NCI-H2196 treated with DMSO at 0.1 percent for 48 hours (cell line): ENCODE measurements around the gene MTRFR.
A peak's percentile ranks its signal among the peaks of the same experiment; 100 is the strongest.
"Not testable (repeated sequence)": the region's sequence is repeated elsewhere in the genome, so short reads cannot be mapped to it uniquely, and the experiment has no call there.

Experiments
- DNase-seq: peaks from one replicate; lab custom pipeline; 2025; ENCODE audit not compliant: unreplicated experiment; lab: John Stamatoyannopoulos, UW

Gene MTRFR

DNA sequence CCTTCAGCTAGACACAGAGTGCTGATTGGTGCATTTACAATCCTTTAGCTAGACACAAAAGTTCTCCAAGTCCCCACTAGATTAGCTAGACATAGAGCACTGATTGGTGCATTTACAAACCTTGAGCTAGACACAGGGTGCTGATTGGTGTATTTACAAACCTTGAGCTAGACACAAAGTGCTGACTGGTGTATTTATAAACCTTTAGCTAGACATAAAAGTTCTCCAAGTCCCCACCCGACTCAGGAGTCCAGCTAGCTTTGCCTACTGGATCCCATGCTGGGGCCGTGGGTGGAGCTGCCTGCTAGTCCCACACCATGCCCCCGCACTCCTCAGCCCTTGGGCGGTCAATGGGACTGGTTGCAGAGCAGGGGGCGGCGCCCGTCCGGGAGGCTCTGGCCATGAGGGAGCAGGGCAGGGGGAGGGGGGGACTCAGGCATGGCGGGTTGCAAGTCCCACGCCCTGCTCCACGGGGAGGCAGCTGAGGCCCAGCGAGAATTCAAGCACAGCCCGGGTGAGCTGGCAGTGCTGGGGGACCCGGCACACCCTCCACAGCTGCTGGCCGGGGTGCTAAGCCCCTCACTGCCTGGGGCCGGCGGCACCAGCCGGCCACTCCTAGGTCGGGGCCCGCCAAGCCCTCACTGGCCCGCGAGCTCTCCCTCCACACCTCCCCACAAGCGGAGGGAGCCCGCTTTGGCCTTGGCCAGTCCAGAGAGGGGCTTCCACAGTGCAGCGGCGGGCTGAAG lies 15.9 kb downstream of the MTRFR start:
- not testable (repeated sequence) for DNase-seq

DNA sequence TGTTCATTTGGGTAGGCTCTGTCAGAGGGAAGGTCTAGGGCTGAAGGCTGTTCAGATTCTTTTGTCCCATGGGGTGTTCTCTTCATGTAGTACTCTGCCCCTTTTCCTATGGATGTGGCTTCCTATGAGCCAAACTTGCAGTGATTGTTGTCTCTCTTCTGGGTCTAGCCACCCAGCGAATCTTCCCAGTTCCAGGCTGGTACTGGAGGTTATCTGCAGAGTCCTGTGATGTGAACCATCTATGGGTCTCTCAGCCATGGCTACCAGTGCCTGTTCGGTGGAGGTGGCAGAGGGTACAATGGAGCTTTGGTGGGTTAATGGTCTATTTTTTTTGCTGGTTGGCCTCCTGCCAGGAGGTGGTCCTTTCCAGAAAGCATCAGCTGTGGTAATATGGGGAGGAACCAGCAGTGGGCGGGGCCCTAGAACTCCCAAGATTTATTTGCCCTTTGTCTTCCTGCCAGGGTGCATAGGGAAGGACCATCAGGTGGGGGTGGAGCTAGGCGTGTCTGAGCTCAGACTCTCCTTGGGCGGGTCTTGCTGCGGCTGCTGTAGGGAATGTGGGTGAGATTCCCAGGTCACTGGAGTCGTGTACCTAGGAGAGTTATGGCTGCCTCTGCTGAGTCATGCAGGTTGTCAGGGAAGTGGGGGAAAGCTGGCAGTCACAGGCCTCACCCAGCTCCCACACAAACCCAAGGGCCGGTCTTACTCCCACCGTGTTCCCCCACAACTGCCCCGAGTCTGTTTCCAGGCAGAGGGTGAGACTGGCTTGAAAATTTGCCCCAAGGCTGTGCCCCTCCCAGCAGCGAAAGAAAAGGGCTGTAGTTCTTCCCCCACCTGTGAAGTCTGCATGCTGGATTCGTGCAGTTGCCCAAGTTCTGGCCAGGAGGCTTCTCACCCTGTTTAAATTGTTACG lies 17.5 kb downstream of the MTRFR start:
- no peak for DNase-seq

DNA sequence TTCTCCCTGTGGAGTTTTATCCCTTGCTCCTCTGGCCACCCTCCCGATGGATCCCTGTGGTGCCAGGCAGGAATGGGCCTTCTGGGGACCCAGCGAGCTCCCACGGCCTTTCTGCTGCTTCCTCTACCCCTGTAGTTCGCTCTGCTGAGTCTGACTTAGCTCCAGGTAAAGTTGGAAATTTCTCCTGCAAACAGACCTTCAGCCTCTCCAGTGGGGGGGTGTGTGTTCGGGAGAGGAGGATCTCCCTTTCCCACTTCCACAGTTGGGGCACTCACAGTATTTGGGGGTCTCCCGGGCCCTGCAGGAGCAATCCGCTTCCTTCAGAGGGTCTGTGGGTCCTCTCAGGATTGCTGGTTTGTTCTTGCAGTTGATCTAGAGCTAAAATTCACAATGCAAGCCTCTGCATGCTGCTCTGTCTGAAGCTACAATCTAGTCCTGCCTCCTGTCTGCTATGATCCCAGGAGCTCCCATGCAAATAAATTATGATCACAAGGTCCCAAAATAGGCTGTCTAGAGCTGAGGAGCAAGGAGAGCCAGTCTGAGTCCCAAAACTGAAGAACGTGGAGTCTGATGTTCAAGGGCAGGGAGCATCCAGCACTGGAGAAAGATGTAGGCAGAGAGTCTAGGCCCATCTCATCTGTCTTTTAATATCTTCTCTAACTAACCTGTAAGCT lies 18.3 kb downstream of the MTRFR start:
- no peak for DNase-seq

DNA sequence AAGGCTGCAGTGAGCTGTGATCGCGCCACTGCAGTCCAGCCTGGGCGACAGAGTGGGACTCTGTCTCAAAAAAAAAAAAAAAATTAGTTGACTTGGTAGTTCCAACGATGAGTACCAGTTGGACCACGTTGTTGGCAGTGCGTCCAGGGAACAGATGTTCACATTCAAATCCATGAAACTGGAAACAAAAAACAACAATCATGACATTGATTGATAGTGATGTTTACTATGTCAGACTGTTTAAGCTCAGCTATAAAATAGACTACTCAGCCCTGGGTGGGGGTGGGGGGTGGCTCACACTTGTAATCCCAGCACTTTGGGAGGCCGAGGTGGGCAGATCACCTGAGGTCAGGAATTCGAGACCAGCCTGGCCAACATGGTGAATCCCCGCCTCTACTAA lies 19.1 kb downstream of the MTRFR start:
- not testable (repeated sequence) for DNase-seq

DNA sequence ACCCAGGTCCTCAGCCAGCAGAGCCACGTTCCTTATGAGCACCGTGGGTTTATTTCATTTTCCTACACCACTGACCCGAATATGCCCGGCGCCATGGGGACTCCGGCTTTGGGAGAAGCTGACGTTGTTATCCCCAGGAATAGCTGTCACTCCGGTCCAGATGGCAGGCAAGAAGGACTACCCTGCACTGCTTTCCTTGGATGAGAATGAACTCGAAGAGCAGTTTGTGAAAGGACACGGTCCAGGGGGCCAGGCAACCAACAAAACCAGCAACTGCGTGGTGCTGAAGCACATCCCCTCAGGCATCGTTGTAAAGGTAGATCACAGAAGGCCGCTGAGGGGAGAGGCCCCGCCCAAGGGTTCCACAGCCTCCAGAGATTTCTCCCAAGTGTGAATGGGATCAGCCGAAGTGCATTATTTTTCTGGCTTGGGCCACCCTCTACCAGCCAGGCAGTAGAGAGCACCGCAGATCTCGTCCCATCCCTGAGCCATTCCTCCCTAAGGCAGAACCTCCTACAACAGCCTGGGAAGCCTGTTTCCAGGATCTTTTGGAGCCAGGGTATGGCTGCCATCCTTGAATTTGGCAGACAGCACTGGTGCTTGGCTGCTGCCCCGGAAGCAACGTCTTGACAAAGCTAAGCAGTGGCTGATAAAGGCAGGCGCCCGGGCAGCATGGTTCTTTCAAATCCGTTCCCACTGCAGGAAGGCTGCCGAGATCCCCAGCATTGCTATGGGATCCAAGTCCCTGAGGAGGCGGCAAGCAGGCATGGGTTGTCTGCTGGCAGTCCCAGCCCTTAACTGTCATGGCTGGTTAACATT lies 20.6 kb downstream of the MTRFR start:
- DNase-seq, result no peak

DNA sequence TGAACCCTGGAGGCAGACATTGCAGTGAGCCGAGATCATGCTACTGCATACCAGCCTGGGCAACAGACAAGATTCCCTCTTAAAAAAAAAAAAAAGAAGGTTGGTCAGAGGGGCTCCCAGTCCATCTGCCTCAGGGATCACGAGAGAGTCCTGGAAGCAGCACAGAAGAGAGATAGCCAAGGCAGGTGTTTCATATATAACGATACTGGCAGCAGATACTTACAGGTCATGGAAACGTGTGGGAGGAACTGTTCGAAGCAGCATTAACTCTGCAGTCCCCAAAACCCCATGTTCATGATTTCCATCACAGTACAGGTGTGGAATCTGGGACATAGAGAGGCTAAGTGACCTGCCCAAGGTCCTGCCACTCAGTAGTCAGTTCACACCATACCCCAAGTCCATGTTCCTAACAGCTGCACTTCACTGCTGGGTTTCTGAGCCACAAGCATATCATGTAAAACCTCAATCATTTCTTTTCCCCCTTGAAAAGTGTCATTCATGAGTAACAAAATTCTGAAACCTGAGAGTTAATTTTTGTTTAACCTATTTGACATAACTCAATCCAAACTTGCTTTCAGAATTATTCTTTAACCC lies 21.7 kb downstream of the MTRFR start:
- no peak for DNase-seq

DNA sequence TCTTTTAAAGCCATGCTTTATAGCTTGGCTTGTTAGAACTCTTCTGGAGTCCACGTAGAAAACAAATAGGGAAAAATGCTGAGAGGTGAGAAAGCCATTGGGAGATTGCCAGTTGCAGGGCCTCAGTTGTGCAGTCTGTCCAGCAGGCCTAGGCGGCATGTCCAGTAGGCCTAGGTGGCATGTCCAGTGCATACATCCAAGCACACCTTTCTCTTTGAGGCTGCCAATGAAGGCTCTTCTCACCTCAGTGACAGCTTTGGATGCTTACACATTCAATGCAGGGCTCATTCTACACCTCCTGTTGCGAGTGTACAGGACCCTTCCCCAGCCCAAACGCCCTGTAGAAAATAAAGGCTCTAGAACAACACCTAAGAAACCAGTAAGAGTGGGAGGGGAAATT lies 25.4 kb downstream of the MTRFR start:
- DNase-seq, result no peak

DNA sequence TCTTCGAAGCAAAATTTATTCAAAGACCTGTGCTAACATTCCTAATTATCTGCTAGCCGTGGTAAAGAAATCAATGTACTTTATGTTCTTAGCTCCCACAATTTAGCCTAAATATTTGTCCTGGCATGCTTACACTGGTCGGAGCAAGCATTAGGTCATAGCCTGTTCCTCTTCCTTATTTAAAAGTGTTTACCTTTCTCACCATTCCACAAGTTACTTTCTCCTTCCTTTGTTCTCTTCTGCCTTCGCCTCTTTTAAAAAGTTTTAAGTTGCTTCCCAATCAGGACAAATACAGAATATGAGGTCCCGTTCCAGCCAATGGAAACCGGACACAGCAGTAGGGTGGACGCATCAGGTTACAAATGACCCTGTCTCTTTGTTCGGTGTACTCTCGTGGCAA lies 26.8 kb downstream of the MTRFR start:
- DNase-seq, result no peak

DNA sequence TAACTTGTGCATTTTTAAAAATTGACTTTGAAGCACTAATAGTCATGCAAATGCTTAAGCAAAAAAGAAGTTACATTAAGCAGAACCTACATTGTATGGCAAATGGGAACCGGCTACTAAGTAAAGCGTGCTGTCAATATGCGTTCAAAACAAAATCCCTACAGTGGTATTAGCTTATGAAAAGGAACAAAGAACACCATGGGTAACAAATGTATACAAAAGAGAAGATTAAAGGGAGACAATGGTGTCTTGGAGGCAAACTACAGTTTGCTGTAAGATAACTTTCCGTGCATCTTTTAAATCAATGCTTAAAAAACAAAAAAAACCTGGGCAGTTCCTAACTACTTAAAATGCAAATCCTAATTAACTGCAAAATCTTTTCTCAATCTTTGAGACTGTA lies 28.0 kb downstream of the MTRFR start:
- no peak for DNase-seq

DNA sequence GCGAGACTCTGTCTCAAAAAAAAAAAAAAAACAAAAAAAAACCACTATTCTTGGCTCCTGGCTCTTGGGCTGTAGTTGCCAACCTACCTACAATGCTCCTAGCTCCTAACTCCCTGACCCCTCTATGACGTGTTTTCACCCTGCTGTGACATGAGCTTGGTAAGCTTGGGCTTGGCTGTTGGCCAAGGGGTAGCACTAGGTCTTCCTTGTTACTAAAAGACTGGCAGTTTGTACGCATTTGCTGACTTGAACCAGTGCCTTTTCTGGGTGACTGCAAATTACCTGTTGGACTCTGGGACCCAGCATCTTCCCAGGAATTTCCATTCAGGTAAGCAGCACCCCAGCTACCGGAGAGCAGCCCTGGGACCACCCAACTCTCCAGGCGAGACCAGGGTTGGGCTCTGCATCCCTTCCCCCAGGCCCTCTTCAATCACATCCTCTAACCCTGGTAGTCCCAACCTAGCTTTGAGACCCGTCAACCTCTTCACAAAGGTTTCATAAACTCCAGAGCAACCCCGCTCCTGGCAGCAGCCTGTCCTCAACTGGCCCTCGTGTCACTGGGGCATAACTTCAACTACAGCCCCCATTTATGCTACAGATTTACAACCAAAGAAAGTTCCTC lies 30.1 kb downstream of the MTRFR start:
- DNase-seq, result no peak

DNA sequence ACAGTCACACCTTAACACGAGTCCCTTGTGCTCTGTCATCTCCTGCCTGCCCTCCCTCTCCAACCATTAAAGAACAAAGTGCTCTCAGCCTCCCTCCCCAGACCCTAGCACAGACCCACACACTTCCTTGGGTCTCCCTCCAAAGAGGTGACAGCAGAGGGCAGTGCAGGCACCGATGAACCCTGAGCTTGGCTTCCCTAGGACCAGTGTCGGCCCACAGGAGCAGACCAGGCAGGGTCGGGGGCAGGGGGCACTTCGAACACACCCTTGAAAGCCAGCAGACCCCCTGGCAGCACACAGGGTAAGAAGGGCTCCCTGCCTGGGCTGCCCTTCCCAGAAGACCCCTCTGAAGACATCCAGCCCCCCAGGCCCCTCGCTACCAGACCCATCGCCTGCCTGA lies 31.4 kb downstream of the MTRFR start:
- DNase-seq, result no peak

DNA sequence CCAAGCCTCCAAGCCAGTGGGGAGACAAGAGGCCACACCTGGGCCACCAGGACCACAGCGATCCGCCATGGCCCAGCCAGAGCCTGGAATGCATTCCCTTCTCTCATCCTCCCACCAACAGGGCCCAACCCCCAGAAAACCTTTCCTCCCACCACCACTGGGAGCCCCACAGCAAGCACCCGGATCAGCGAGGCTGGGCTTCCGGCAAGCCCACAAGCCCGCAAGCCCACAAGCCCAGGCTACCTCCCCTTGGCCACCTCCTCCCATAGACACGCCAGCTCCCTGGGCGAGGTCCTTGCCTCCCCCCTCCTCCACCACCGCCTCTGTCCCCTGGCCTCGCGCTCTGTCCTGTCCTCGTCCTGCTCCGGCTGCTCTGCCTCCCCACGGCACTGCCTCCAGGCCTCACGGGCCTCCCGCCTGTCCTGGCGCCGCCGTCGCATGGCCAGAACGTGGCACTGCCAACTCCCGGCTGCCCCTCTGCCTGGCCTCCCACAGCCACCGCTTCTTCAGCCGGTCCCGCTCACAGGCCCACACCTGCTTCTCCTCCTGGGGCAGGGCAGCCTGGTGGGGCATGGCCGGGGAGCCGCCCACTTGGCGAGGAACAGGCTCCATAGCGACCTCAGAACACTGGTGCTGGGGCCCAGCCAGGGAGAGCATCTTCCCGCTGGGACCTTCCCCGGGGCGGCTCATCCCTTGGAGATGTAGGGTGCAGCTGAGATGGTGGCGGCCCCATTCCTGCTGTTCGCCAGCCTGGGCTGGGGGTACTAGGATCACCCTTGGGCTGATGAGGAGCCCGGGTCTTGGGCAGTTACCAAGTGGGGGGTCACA lies 32.8 kb downstream of the MTRFR start:
- DNase-seq, result no peak

DNA sequence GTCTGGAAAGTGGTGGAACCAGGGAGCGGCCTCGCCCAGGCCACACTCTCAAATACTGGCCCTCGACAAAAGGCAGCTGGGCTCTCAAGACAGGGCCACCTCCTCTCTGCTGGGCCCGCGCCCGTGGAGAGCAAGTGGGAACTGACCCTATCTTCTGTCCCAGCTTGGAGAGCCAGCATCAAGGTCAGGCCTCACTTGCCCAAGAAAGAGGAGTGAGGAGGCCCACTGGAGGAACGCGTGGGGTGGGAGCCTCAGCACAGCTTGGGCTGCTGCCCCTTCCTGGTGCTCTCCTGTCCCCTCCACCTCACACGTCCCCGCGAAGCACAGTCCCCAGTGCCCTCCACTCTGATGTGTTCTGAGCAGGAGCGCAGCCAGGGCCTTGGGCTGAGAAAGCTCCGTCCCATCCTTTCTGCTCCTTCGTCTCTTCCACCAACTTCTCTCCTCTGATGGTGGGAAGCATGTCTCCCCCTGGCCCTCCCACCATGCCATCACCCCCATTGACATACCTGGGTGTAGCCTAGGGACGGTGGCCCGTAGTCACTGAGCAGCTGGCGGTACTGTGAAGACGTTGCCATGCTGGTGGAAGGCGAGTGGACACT lies 33.5 kb downstream of the MTRFR start:
- no peak for DNase-seq

DNA sequence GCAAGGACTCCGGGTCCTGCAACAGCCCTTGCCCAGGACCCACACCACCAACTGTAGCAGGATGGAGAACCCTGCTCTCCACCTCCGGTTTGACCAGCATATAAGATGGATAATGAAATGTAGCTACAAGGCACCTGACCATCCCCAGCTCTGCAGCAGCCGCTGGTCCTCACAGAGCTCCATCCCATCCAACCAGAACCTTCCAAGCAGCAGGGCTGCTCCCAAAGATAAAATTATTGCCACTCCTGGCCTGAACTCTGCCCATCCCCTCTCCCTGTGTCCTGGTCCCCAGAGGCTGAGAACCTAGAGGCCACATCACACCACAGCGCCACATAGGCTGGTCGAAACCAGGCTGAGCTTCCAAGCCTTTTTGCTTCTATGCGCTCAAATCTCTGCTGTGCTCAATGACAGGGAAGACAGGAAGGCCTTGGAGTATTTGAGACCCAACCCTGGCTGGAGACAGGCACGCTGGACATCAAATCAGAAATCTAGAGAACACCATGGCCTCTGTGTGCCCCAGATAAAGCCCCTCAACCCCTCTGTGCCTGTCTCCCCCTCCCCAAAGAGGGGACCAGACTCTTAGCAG lies 34.2 kb downstream of the MTRFR start:
- no peak for DNase-seq

DNA sequence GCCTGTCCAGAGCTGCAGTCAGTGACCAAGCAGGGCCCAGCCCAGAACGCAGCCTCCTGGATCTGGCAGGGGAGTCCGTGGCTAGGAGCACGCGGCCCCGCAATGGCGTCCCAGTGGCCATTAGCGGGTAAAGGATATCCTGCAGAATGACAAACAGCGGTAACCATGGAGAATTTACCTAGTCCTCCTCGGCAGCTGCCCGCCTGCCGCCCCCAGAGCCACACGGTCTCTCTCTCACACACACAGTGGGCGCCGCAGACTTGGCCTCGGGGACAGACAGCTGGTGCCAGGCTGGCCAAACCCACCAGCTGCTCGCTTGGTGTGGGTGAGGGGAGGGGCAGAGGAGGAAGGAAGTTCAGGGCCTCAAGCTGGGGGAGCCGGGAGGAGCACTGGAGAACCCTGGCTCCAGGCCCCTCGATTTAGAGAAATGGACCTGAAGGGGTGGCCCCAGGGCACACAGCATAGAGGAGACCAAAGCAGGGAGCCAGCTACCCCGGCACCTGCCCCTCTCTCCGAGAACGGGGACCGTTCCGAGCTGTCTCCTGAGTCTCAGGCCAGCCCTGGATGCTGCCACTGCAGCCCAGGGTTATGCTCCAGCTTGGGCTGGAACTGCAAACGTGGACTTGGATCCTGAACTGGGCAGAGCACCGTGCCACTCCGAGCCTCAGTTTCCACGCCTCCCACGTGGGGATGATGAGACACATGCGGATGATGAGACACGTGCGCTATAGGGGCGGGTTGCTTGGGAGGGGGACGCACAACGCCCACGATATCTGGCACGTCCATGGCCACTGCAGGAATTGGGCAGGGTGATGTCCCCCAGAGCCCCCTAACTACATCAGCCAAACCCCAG lies 35.0 kb downstream of the MTRFR start:
- DNase-seq, result peak; percentile 23

DNA sequence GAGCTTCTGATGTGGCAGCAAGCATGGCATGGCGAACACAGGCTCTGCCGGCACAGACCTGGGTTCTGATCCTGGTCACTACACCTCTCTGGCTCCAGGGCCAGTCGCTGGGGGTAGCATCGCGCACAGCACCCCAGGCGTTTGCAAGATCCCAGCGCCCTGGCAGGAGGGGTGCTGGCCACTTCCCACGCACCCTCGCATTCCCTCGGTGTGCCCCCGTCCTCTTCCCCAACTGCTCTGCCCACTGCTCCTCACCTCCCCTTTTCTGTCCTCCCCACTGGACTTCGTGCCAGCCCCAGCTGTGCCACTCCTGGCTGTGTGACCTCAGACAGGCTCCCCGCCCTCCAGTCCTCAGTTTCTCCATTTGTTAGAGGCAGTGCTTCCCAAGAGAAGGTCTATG lies 35.6 kb downstream of the MTRFR start:
- no peak for DNase-seq

DNA sequence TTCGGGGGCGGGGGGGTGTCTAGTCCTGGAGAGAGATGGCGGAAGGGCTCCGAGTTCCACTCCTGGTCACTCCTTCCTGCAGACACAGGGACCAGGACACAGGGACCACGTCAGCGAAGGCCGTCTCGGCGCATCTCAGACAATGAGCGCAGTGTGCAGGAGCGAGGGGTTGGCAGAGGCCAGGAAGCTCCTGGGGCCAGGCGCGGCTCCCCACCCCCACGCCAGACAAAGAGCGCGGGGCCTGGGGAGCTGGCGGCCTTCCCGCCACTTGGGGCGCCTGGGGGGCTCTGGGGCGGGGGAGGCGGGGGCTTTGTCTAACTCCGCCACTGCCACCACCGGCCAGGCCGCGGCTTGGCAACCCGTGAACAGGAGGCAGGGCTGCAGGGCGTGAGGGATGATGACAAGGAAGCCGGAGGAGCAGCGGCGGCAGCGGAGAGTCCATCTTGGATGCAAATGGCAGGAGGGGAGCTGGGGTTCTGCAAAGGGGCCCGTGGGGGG lies 36.2 kb downstream of the MTRFR start:
- no peak for DNase-seq

DNA sequence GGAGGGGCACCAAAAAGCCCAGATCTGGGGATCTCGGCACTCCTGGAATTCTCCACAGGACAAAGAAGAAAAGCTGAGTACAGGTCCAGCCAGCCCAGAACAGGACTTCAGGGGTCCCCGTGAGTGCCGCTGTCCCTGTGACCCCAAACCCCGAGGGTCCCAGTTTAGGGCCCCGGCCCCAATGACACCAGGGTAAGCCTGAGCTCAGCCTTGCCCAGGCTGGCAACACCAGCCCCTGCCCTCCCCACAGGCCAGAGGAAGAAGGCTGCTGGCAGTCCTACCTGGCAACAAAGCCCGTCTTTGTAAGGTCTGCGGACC lies 36.6 kb downstream of the MTRFR start:
- DNase-seq, result no peak
